Measurements from ENCODE around the gene PML. TPM values are rescaled to one million over a fixed set of nuclear protein-coding genes. Genes with fewer than 3 reads are reported as not detected.
A peak's percentile ranks its signal among the peaks of the same experiment; 100 is the strongest.

PML gene
- total RNA-seq, 4 donors from 2014 or later: 55.9 to 141 (median 76.5) TPM

DNA sequence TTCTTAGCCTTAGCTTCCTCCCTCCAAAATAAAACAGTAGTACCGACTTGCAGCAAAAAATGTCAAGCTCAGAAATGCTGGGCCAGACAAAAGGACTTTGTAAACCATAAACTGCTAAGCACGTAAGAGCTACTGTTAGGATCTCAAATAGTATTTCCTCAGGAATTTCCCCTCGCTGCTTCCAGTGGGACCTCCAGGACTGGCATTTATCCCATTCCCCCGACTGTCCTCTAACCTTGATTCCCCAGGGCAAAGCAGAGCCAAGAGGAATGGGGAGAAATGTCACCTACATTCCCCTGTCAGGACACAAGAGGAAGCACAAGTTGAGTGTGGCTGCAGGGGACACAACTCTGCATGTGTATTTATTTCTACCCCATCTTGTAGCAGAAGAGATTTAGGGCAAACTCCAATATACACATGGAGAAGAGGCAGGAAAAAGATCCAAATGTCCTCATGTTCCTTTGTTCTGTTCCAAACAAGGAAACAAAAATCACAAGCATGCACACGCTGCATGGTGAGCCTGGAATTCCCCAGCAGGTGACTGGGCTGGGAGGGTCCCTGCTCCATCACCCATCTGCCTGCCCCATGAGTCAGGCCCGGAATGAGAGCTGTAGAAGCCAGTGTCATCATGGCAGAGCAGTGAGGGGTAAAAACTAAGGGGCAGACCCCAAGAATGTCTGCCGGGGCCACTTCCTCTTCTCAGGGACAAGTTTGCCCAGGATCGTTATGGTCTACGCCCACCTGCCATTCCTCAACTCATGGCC lies 6.7 kb upstream of the PML start:
- DNase-seq: no peak
- Histone ChIP-seq H3K4me3 (replicated peaks in 1 of 3) (no peak overlapping the region), H3K36me3 (no peaks in the 10 kb centered on the region), H3K4me1 (peaks cover 45 to 92% of the 10 kb centered on the region in 2 donors), H3K27me3 (no peaks in the 10 kb centered on the region), H3K27ac (peak overlapping the region in 2 of 3 donors; percentile 85 to 93), H3K9me3 (no peaks in the 10 kb centered on the region)
- WGBS, 2 donors: 67 to 78% methylated on average over 6 to 9 of the region's 9 CpGs
- no peak for TF ChIP-seq POLR2A (IDR thresholded peaks at IDR 0.05)
- TF ChIP-seq, protein P1, sequence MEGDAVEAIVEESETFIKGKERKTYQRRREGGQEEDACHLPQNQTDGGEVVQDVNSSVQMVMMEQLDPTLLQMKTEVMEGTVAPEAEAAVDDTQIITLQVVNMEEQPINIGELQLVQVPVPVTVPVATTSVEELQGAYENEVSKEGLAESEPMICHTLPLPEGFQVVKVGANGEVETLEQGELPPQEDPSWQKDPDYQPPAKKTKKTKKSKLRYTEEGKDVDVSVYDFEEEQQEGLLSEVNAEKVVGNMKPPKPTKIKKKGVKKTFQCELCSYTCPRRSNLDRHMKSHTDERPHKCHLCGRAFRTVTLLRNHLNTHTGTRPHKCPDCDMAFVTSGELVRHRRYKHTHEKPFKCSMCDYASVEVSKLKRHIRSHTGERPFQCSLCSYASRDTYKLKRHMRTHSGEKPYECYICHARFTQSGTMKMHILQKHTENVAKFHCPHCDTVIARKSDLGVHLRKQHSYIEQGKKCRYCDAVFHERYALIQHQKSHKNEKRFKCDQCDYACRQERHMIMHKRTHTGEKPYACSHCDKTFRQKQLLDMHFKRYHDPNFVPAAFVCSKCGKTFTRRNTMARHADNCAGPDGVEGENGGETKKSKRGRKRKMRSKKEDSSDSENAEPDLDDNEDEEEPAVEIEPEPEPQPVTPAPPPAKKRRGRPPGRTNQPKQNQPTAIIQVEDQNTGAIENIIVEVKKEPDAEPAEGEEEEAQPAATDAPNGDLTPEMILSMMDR (IDR thresholded peaks at IDR 0.05): no peak
- intact Hi-C loops (cut with DNase I): no loop called here

DNA sequence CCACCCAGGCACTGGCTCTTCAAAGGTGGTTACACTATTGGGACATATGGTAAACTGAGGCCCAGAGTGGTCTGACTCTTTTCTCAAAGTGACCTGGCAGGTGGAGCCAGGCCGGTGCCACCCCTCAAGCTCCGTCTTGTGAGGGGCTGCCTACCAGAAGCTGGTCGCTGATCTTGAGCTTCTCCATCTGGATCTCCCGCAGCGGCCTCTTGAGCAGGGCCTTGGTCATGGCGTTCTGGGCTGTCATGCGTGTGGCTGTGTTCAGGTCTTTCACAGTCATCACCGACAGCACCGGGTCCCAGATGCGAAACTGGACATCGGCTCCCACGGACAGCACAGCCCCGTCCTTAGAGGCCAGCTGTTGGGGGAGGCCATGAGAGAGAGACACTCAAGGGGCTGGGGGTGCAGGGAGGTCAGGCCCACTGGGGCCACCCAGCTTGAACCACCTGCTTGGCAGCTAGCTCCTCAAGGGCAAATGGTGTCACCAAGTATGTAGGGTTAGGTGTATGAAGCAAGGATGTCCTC lies 6.0 kb upstream of the PML start:
- Histone ChIP-seq H3K4me3 (replicated peaks in 1 of 3) (no peak overlapping the region), H3K27ac (peak overlapping the region in 2 of 3 donors; percentile 83 to 85), H3K9me3 (no peaks in the 10 kb centered on the region), H3K36me3 (no peaks in the 10 kb centered on the region), H3K27me3 (no peaks in the 10 kb centered on the region), H3K4me1 (peaks cover 38 to 92% of the 10 kb centered on the region in 2 donors)
- intact Hi-C loops (cut with DNase I): no loop called here
- no peak for TF ChIP-seq POLR2A (IDR thresholded peaks at IDR 0.05)
- TF ChIP-seq, protein P1 (IDR thresholded peaks at IDR 0.05): no peak
- DNase-seq: no peak
- WGBS, 2 donors: 96% methylated on average over 13 of the region's 13 CpGs; no CpG with 5 or more reads in 1 of the 2 donors

DNA sequence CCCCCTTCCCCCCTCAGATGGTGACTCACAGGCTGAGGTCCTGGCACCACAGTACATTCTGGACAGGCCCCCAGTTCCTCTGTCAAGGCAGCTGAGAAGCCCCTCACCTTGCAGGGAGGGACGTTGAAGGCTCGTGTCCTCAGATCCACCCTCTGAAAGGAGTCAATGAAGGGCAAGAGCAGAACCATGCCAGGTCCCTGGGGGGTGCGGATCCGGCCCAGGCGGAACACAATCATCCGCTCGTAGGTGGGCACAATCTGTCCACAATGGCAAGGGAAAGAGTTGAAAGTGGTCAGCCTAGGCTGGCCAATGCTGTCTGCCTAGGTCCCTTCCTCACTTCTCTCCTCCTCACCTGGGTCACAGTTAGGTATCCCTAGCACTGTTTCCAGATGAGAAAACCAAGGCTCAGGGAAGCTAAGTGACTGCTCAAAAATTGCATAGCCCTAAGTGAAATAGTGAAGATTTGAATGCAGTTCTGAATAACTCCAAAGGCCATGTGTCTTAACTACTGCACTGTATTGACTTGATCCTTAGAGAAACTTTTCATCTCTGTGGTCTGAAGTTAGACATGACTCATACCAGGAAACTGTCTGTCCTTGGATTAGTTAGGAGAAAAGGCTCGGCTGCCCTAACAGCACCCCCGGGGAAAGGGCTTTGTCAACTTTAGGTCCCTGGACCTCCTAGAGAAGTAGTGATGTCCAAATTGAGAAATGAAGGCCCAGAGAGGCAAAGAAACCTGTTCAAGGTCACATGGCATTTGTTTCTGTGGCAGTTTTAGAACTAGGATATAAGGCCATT lies 5.3 kb upstream of the PML start:
- Histone ChIP-seq H3K36me3 (no peaks in the 10 kb centered on the region), H3K9me3 (no peaks in the 10 kb centered on the region), H3K27me3 (no peaks in the 10 kb centered on the region), H3K4me3 (replicated peaks in 1 of 3) (no peak overlapping the region), H3K4me1 (peaks cover 31 to 91% of the 10 kb centered on the region in 2 donors), H3K27ac (peak overlapping the region in 2 of 3 donors; percentile 83 to 85)
- WGBS, 2 donors: 76 to 84% methylated on average over 7 to 9 of the region's 9 CpGs
- intact Hi-C loops (cut with DNase I): no loop called here
- TF ChIP-seq, protein P1 (IDR thresholded peaks at IDR 0.05): no peak
- no peak for TF ChIP-seq POLR2A (IDR thresholded peaks at IDR 0.05)
- DNase-seq: no peak

DNA sequence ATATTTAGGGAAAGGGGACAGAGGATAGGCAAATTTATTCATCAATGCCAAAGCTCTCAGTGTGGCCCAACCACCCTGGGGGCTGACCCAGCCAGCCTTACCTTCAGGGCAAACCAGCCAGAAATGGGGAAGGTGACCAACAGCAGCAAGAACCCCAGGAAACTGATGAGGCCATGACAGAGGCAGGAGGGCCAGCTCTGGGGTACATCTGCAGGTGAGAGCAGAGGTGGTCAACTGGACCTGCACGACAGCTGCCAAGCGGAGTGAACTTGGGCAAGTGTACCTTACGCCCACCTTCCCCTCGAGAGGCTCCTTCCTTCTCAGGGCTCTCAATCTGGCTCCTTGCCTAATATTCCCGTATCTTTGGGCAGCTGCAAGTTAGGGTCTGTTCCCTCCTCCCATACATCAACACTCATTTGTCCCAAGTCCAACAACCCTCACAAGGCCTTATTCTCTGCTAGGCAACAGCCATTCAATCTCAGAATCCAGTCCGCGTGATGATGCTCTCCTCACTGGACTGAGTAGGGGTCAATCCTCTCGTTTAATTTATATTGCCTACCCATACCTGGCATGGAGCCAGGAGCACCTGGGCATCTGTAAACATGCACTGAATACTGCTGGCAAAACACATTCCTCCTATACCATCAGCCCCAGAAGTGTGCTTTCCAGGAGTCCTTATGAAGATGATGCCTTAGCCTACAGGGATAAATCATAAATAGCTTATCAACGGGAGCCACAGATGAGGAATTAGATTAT lies 4.1 kb upstream of the PML start:
- no peak for DNase-seq
- TF ChIP-seq, protein P1 (IDR thresholded peaks at IDR 0.05): no peak
- TF ChIP-seq POLR2A (IDR thresholded peaks at IDR 0.05): no peak
- no peaks in the 10 kb centered on the region for H3K27me3 ChIP-seq
- no peaks in the 10 kb centered on the region for H3K9me3 ChIP-seq
- H3K4me1 ChIP-seq: peaks cover 24 to 78% of the 10 kb centered on the region in 2 donors
- H3K36me3 ChIP-seq: no peaks in the 10 kb centered on the region
- H3K27ac ChIP-seq: peak overlapping the region; percentile 68 to 85 (median 83)
- intact Hi-C loops (cut with DNase I): no loop called here
- no peak overlapping the region for H3K4me3 ChIP-seq (replicated peaks in 1 of 3)
- 64 to 65% methylated on average over 9 of the region's 9 CpGs for WGBS, 2 donors
